AG04450 (cell line): ENCODE data around the gene CHRDL1. TPM values are rescaled to one million over a fixed set of nuclear protein-coding genes. Genes with fewer than 3 reads are reported as not detected.
"Not testable (repeated sequence)": the region's sequence is repeated elsewhere in the genome, so short reads cannot be mapped to it uniquely, and the experiment has no call there.

Experiments used
- CTCF ChIA-PET: fragments of 300-600, 350-600 bp; formaldehyde crosslinking; extraction: SDS; loops from one replicate; lab custom pipeline; 2022; ENCODE audit warnings: antibody characterized with exemption, inconsistent platforms; lab: Charles Lee
- POLR2A ChIA-PET: fragments of 350-600 bp; formaldehyde crosslinking; extraction: SDS; loops from one replicate; lab custom pipeline; 2021; ENCODE audit warnings: antibody characterized with exemption, inconsistent platforms; lab: Yijun Ruan, JAX
- DNase-seq: peaks from one replicate; pipeline ENCODE4 v3.0.0-alpha.2; 2011; ENCODE audit warnings: low read depth, low spot score
- H3K27ac ChIP-seq: one replicate; pipeline ENCODE4 v1.5.1; 2012; ENCODE audit warnings: low read depth, low read length, control low read depth
- H3K27me3 ChIP-seq: one replicate; pipeline ENCODE4 v1.6.0; 2012; ENCODE audit warnings: low read length; ENCODE audit not compliant: control insufficient read depth, insufficient read depth
- H3K4me3 ChIP-seq: 2 replicates; pipeline ENCODE4 v1.5.1; 2011; ENCODE audit warnings: mild to moderate bottlenecking, low read depth, low read length, control low read depth
- H3K9me3 ChIP-seq: 2 replicates; pipeline ENCODE4 v1.5.1; 2012; ENCODE audit warnings: low read length; ENCODE audit not compliant: control insufficient read depth, insufficient read depth
- polyA plus RNA-seq: library from polyadenylated mRNA; depleted of rRNA; stranded (reverse); fragments of >200 nt; gene quantifications from 2 replicates; pipeline ENCODE4 v1.2.3, GENCODE V29; 2011
- TF ChIP-seq, protein P1 (sequence below): IDR thresholded peaks from 2 replicates; pipeline ENCODE4 v1.5.1; 2011; ENCODE audit warnings: low read depth, low read length, control low read depth, inconsistent platforms

CHRDL1 gene
- polyA plus RNA-seq, 1 experiment = 0.14 TPM

- TF ChIP-seq, protein P1, sequence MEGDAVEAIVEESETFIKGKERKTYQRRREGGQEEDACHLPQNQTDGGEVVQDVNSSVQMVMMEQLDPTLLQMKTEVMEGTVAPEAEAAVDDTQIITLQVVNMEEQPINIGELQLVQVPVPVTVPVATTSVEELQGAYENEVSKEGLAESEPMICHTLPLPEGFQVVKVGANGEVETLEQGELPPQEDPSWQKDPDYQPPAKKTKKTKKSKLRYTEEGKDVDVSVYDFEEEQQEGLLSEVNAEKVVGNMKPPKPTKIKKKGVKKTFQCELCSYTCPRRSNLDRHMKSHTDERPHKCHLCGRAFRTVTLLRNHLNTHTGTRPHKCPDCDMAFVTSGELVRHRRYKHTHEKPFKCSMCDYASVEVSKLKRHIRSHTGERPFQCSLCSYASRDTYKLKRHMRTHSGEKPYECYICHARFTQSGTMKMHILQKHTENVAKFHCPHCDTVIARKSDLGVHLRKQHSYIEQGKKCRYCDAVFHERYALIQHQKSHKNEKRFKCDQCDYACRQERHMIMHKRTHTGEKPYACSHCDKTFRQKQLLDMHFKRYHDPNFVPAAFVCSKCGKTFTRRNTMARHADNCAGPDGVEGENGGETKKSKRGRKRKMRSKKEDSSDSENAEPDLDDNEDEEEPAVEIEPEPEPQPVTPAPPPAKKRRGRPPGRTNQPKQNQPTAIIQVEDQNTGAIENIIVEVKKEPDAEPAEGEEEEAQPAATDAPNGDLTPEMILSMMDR = no peak
- Histone ChIP-seq H3K9me3 (no peaks in the 10 kb centered on the region), H3K27ac (no peak overlapping the region), H3K27me3 (no peaks in the 10 kb centered on the region), H3K4me3 (no peak overlapping the region)
- CTCF ChIA-PET = interaction anchor here (0.7 kb wide), 1 partner anchor 21 kb away, joined by 4 read pairs; no protein-coding TSS in a partner anchor
- POLR2A ChIA-PET = no interaction called here
- DNase-seq = no peak
These were observed 30.4 kb upstream of the CHRDL1 start for GRCh38 chrX:110825972-110826371.

DNA sequence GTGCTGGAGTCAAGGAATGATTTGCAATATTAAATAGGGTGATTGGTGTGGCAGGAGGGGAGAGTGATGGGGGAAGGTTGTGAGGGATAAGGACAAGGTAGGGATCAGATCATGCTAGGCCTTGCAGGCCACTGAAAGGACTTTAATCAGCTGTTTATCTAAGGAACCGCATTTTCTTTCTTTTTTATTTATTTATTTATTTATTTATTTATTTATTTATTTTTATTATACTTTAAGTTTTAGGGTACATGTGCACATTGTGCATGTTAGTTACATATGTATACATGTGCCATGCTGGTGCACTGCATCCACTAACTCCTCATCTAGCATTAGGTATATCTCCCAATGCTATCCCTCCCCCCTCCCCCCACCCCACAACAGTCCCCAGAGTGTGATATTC, 20.9 kb upstream of the CHRDL1 start:
- H3K4me3 ChIP-seq, DNase-seq, H3K9me3 ChIP-seq, CTCF ChIA-PET, POLR2A ChIA-PET, H3K27me3 ChIP-seq, H3K27ac ChIP-seq: not testable (repeated sequence)

GRCh38 chrX:110806145-110806544, 10.5 kb upstream of the CHRDL1 start:
- DNase-seq = no peak
- Histone ChIP-seq H3K27ac (no peak overlapping the region), H3K4me3 (no peak overlapping the region), H3K27me3 (no peaks in the 10 kb centered on the region), H3K9me3 (no peaks in the 10 kb centered on the region)
- ChIA-PET CTCF (no interaction called here), POLR2A (no interaction called here)
- TF ChIP-seq, protein P1 = no peak

- POLR2A ChIA-PET = no interaction called here
- Histone ChIP-seq H3K4me3 (no peak overlapping the region), H3K27ac (no peak overlapping the region), H3K27me3 (no peaks in the 10 kb centered on the region), H3K9me3 (no peaks in the 10 kb centered on the region)
- TF ChIP-seq, protein P1 = no peak
- DNase-seq = no peak
- CTCF ChIA-PET = interaction anchor here (1.0 kb wide), 1 partner anchor 42 kb away, joined by 4 read pairs; no protein-coding TSS in a partner anchor
These were observed 9.7 kb upstream of the CHRDL1 start for GRCh38 chrX:110805303-110805702.

GRCh38 chrX:110804446-110804845, 8.8 kb upstream of the CHRDL1 start:
- Histone ChIP-seq H3K9me3 (no peaks in the 10 kb centered on the region), H3K27ac (no peak overlapping the region), H3K4me3 (no peak overlapping the region), H3K27me3 (no peaks in the 10 kb centered on the region)
- TF ChIP-seq, protein P1 = no peak
- ChIA-PET POLR2A (no interaction called here), CTCF (interaction anchor here (1.0 kb wide), 1 partner anchor 43 kb away, joined by 4 read pairs; no protein-coding TSS in a partner anchor)
- no peak for DNase-seq
